ENCODE measurements around the gene MCUB.
A peak's percentile ranks its signal among the peaks of the same experiment; 100 is the strongest.
"Not testable (repeated sequence)": the region's sequence is repeated elsewhere in the genome, so short reads cannot be mapped to it uniquely, and the experiment has no call there.

The MCUB gene, protein sequence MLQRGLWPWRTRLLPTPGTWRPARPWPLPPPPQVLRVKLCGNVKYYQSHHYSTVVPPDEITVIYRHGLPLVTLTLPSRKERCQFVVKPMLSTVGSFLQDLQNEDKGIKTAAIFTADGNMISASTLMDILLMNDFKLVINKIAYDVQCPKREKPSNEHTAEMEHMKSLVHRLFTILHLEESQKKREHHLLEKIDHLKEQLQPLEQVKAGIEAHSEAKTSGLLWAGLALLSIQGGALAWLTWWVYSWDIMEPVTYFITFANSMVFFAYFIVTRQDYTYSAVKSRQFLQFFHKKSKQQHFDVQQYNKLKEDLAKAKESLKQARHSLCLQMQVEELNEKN

DNA sequence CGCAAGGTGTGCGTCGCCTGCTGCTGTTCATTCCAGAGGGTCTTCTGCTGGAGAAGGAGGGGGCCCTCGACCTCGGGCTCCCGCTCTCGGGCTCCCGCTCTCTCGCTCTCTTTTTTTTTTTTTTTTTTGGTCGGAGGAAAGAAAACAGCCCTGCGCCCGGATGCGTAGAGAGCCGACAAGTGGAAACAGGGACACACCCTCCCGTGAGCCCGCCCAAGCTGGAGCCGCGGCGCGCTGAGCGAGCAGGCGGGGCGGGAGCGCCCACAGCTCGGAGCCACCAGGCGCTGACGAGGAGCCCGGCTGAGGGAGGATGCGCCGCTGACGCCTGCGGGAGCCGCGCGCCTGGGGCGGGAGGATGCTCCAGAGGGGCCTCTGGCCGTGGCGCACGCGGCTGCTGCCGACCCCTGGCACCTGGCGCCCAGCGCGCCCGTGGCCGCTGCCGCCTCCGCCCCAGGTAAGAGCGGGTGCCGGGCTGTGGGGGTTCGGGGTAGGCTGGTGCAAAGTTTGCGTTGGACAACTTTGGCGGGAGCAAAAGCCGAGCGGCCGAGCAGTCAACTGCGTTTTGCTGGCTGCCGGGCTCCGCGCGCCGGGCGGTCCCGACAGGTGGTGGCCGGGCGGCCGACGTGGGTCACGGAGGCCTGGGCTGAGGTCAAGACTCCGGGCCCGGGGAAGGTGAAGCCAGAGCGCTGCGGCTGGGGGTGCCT, at the start of gene MCUB:
TSS of gene MCUB (plus strand) at position 264 of the 704 bp plus-strand sequence. CDS start at position 356, 92 bp downstream.
- DNase-seq (ENCODE audit: low read depth) = peak; percentile 71

DNA sequence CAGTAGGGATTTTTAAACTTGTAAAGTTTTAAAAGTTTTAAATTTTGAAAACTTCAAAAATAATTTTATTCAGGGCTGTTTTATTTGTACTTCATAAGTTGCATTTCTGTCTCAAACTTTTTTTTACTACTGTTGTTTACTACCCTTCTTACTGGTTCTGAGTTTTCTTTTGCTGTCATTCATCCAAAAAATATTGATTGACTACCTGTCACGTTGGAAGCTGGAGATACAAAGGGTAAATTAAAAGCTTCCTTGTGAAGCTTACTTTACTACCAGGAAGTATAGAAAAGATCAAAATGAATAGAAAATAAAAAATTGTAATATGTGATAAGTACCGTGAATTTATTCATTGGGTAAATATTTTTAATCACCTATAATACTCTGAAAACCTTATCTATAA, 49.4 kb upstream of the MCUB start:
- no peak for DNase-seq (ENCODE audit: low read depth)

DNA sequence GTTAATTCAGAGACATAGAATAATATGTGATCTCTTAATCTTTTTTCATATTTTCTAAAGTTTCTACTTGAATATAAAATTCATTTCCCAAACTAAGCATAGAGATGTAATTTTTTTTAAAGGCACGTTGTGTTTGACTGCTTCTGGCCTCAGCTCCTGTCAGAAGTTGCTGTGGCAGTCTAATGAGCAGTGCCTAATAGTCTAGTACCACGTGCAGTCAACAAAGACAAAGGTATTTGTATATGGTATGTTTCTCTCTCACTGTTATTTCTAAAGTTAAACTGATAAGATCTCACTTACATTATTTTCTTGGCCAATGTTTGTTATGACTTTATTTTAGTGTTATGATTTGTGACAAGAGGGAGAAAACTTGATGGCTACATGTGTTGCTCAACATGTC, 48.6 kb upstream of the MCUB start:
- no peak for DNase-seq (ENCODE audit: low read depth)

DNA sequence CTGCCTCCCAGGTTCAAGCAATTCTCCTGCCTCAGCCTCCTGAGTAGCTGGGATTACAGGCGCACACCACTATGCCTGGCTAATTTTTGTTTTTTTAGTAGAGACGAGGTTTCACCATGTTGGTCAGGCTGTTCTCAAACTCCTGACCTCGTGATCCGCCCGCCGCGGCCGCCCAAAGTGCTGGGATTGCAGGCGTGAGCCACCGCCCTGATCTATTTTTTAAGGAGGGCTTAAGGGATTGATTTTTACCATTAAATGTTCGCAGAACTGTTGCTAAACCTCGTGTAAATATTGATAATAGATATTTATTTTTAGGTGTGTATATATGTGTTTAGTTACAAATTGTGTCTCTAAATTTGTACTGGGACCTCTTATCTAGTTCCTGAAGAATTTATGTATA, 46.7 kb upstream of the MCUB start:
- not testable (repeated sequence) for DNase-seq (ENCODE audit: low read depth)

DNA sequence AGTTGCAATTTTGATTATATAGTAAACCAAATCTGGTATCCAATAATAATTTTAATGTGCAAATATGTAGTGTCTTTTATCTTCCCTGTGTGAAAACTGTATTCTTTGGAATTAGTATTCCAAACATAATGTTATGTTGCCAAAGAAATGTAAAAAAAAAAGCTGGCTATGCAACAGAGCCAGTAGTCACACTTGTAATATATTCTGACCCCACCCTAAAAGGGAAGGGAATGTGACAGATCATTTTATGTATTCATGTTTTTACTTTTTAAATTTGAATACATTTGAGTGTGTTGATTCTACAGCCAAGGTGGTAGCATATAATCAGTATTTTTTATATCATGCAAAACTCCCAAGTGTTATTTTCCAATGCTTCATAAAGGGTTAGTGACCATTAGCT, 27.9 kb upstream of the MCUB start:
- DNase-seq (ENCODE audit: low read depth) = no peak

DNA sequence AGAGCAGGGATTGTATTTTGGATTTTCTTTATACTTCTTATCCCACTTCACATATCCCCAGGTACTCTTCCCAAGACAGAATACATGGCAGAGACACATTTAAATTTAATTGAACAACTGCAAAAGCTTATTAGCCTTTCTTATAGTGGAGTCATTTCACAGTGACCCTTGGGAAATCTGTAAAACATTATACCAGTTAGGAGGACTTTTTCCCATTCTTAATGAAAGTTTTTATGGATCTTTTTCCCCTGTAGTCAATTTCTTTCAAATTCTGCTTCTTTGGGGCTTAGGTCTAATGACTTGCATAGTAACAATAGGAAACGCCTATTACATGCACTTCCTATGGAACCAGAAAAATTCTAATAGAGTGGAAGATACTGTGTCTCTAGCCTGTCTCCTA, 14.6 kb upstream of the MCUB start:
- DNase-seq (ENCODE audit: low read depth) = no peak

DNA sequence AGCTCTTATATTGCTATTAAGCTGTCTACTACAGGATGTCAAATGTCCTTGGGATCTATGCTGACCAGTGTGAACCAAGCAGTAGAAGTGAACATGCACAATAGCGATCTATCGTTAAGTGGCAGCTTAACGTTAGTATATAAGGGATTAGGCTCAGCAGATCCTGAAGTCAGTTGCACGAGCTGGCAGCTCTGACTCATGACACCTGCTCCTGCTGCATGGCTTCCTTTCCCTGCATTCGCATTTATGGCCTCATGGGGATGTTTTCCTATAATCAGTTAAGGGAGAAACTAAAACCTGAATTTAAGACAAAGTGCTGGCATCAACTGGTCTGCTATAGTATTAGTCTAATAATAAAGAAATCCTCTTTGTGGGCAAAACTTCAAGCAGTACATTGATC, 12.7 kb upstream of the MCUB start:
- no peak for DNase-seq (ENCODE audit: low read depth)

DNA sequence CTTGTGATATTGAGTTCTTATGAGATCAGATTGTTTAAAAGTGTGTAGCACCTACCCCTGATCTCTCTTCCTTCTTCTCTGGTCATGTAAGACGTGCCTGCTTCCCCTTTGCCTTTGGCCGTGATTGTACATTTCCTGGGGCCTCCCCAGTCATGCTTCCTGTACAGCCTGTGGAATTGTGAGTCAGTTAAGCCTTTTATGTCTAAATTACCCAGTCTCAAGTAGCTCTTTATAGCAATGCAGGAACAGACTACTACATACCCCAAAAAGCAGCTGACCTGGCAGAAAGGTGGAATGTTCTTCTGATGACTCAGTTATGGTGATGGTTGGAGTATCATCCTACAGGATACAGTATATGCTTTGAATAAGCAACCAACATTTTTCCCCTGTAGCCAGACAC, 11.4 kb upstream of the MCUB start:
- no peak for DNase-seq (ENCODE audit: low read depth)

DNA sequence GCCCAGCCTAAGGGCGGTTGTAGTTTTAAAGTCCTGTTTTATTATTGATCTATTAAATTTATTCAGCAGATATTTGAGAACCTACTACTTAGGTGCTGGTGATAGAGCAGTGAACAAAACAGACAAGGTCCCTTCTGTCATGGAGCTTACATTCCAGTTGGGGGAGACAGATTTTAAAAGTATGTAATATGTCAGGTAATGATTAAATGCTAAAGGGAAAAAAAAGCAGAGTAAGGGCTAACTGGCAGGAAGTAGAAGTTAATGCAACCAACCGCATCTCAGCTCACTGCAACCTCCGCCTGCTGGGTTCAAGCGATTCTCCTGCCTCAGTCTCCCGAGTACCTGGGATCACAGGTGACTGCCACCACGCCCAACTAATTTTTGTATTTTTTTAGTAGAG, 7.8 kb upstream of the MCUB start:
- no peak for DNase-seq (ENCODE audit: low read depth)

DNA sequence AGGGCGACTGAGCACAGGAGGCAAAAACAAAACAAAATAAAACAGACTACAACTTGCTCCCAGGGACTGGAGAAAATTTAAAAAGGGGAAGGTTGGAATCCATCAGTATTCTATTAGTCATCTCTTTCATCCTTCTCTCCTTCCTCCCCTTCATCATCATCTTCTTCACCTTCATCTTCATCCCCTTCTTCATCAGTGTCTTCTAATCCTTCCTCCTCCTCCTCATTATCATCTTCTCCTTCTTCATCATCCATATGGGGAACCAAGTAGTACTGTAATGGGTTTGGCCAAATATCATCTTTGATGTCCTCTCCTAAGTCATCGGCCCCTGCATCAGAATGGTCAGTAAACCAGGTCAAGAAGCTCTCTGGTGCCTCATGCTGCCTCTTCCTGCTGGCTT, 6.9 kb upstream of the MCUB start:
- no peak for DNase-seq (ENCODE audit: low read depth)

DNA sequence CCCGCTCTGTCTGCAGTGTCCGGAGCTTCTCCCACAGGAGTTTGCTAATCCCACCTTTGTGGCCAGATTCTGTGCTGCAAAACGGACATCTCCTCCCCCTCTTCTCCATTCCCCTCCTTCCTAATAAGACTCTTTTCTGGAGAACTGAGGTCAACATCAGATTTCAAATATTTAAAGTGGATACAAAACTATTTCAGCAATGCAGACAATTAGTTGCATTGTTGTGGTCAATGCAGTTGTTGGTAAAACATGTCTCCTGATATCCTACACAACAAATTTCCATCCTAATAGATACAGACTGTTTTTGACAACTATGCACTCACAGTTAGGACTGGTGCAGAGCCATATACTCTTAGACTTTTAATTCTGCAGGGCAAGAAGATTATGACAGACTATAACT, 5.1 kb upstream of the MCUB start:
- no peak for DNase-seq (ENCODE audit: low read depth)

DNA sequence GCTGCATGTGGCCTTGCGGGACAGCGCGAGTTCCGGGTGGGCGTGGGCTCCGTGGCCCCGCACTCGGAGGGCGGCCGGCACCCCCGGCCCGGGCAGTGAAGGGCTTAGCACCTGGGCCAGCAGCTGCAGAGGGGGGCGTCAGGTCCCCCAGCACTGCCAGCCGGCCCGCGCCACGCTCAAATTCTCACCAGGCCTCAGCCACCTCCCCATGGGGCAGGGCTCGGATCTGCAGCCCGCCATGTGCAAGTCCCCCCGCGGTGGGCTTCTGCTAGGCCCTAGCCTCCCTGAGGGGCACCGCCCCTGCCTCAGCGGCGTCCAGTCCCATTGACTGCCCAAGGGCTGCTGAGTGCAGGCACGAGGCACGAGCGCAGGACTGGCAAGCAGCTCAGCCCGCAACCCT, 2.6 kb upstream of the MCUB start:
- no peak for DNase-seq (ENCODE audit: low read depth)

DNA sequence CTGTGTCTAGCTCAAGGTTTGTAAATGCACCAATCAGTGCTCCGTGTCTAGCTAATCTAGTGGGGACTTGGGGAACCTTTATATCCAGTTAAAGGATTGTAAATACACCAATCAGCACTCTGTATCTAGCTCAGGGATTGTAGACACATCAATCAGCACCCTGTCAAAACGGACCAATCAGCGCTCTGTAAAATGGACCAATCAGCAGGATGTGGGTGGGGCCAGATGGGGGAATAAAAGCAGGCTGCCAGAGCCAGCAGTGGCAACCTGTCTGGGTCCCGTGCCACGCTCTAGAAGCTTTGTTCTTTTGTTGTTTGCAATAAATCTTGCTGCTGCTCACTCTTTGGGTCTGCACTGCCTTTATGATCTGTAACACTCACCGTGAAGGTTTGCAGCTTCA, 2.0 kb upstream of the MCUB start:
- DNase-seq (ENCODE audit: low read depth) = not testable (repeated sequence)

DNA sequence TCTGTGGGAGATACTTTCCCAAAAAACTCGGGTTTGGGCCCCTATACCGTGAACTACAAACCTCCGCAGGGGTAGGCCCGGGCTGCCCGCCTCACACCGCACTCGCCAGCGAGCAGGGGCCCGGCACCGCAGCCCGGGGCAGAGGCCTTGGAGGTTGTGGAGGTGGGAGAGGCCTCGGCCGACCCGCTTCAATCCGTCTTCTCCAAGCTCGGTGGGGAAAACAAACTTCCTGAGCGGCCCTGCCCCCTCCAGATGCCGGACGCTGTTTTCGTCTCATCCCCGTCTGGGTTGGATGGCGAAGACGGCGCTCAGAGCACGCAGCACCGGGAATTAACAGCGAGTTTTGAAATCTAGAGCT, 442 bp upstream of the MCUB start:
- DNase-seq (ENCODE audit: low read depth) = peak; percentile 16

DNA sequence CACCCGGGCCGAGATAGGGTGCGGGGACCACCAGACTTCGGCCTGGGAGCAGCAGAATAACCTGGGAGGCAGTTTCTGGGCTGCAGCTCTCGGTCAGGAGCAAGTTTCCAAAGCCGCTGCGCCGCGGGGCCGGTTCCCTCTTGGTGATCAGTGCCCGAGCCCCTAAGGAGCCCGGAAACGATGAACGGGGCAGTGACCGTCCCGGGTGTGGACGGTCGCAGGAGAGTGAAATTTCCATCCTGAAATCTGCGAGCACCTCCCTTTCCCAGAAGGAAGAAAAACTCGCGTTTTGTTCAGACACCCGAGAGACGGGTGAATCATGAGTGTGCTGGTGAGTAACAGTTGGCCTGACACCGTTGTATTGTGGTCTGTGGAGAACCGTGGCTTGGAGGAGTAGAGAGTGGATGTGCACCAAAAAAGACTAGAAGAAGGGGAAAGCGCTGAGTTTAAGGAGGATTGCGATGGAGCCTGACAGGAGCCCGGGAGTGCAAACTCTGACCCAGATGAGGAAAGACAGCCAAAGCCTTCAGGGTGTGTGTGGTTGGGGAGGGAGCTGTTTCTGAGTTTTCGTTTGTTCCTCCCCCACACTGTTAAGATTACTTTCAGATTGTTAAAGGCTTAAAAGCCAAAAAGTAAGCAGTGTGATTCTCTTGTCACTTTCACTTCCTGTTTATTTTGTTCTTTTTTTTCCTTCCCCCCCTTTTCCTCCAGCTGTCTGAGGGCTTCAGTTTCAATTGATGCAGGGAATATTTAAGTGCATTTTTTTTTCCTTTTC, 828 bp downstream of the MCUB start:
- peak; percentile 15 for DNase-seq (ENCODE audit: low read depth)

DNA sequence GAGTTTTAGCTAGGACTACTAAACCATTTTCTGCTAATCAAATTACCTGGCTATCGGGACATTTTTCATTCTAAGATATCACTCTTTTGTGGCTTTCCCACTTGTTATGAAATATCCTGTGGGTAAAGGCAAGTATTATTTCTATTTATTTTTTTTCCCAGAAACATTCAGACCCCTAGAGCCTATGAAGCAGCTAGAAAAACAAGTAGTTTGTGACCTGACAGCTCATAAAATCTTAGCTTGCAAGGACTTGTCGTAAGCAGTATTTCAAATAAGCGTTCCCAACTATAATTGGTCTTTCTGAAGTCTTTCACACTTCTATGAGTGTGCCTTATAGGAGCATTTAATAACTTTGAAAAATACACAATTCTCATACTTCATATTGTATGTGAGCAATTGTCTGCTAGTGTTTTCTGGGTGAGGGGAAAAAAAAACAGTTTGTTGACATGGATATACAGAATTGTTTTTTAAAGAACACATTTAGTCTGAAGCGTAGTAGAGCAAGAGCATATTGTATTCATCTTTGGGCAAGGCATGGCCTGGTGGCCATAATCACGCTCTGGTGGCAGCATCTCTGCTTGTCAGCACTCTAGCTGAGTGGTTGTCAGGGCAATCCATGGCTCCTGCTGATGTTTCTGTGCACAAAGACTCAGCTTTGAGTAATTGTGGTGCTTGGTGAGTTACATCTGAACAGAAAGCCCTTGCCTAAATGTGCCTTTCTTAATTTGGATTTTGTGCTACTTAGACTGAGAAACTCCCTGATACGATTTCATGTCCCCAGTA, 2.6 kb downstream of the MCUB start:
- no peak for DNase-seq (ENCODE audit: low read depth)

DNA sequence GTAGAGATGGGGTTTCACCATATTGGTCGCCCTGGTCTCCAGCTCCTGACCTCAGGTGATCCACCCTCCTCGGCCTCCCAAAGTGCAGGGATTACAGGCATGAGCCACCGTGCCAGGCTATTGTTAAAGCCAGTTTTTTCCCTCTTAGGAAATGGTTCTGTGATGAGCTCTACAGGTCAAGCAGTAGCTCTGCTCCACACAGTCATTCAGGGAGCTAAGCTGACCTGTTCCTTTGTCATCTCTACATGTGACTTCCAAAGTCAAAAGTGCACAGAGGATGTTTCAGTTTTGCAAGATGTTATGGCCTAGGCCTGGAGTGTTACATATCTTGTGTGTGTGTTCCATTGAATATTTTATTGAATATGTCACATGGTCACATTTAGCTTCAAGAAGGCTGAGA, 11.4 kb downstream of the MCUB start:
- no peak for DNase-seq (ENCODE audit: low read depth)

DNA sequence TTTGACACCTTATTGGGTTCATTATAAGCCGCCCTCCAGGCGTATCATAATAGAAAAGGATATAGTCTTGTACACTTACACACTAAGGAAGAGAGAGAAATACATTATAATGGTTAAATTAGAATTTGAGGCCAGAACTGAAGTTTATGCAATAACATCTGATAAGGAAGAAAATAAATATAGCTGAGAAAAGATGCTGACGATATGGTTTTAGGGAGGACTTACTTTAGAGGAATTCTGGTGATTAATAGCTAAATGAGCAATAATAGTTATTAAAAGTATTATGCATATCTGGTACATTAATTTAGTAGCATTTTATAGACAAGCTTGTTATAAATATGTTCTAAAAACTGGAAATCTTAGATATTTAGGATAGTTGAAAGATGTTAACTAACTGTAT, 12.1 kb downstream of the MCUB start:
- DNase-seq (ENCODE audit: low read depth) = no peak

DNA sequence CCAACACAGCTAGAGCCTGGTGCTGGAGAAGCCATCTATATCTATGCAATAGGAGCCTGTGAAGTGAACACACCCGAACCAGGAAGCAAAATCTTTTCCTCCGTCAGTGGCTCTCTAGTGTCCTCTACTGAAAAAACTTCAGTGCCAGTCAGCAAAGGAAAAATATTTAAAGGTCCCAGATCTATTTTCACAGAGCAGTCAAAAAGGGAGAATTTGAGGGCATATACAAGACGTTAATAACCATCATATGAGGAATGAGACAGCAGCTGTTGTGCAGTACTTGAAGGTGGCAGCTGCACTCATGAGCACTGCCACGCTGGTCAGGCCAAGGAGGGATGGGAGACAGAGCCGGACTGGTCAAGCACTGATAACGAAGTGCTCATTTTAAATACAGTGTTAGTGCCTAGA, 14.4 kb downstream of the MCUB start:
- DNase-seq (ENCODE audit: low read depth) = no peak

DNA sequence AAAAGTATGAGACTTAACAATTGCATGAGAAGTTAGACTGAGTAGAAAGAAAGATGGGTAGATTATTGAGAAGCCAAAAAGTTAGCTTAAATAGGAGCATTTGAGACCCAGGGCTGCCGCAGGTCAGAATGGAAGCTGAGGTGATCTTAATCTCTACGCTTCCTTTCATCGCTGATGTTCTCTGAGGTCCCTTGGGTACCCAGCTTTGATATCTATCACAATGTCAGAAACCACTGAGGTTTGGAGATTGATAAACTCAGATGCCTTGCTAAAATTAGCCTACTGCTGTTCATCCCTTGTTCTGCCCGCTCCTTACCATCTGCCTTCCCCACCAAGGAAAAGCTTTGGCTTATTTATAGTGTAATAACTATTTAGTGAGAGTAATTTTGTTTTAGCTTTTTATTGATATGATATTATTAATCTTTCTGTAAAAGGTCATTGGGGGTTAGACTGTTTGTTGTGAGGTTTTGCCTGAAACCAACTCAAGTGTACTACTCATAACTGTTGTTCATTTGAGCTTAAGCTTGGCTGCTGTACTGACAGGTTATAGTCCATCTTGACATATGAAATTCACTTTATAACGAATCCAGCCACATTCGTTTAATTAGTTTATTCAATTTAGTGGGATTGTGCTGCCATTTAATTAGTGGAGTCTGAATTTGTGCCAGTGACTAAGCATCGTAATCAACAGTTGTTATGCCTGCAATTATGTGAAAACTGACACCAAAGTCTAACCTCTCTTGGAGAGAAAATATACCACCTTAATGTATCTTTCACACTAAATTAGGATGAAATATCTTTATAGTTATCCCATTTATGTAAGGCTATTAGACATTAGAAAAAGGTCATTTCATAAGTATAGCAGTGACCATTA, 15.1 kb downstream of the MCUB start:
- DNase-seq (ENCODE audit: low read depth) = no peak

DNA sequence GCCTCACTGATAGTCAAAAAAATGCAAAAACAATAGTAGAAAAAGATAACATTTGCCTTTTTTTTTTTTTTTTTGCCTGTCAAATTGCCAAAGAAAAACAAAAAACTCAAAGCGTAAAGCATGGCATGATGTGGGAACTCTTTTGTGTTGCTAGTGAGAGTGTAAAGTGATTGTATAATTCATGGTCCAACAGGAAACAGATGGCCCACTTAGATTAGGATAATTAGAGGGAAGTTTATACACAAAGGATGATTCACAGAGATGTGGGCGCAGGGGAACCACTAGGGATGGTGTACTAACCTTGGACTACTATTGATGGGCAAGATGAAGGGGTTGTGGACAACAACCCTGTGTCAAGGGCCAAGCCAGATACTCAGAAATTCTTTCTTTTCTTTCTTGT, 16.4 kb downstream of the MCUB start:
- no peak for DNase-seq (ENCODE audit: low read depth)
